GDM1 (cell line): Measurements from ENCODE around the gene ARHGAP15.

Source experiments
- DNase-seq: peaks from one replicate; lab custom pipeline; 2025; lab: John Stamatoyannopoulos, UW

ARHGAP15 gene

GRCh38 chr2:143399631-143400069 is 270.4 kb downstream of the ARHGAP15 start:
- no peak for DNase-seq

- DNase-seq, result no peak
Observed at GRCh38 chr2:143401861-143402260, 272.6 kb downstream of the ARHGAP15 start.

- DNase-seq, result no peak
Observed at GRCh38 chr2:143402451-143402850, 273.2 kb downstream of the ARHGAP15 start.

- no peak for DNase-seq
Observed at GRCh38 chr2:143410082-143410897, 281.1 kb downstream of the ARHGAP15 start.

- DNase-seq, result no peak
Observed at GRCh38 chr2:143415571-143415970, 286.4 kb downstream of the ARHGAP15 start.

GRCh38 chr2:143417428-143417827 is 288.2 kb downstream of the ARHGAP15 start:
- DNase-seq, result no peak

- DNase-seq, result no peak
Observed at GRCh38 chr2:143420313-143420712, 291.1 kb downstream of the ARHGAP15 start.

- DNase-seq, result peak; percentile 69
Observed at GRCh38 chr2:143422681-143423080, 293.5 kb downstream of the ARHGAP15 start.

GRCh38 chr2:143425896-143426295 is 296.7 kb downstream of the ARHGAP15 start:
- DNase-seq, result no peak

- DNase-seq, result no peak
Observed at GRCh38 chr2:143426296-143426695, 297.1 kb downstream of the ARHGAP15 start.

GRCh38 chr2:143428700-143429099 is 299.5 kb downstream of the ARHGAP15 start:
- DNase-seq, result no peak

- no peak for DNase-seq
Observed at GRCh38 chr2:143429932-143430679, 300.9 kb downstream of the ARHGAP15 start.

- no peak for DNase-seq
Observed at GRCh38 chr2:143431316-143431715, 302.1 kb downstream of the ARHGAP15 start.

GRCh38 chr2:143433251-143433650 is 304.0 kb downstream of the ARHGAP15 start:
- DNase-seq, result no peak

- DNase-seq, result no peak
Observed at GRCh38 chr2:143433840-143434239, 304.6 kb downstream of the ARHGAP15 start.

- no peak for DNase-seq
Observed at GRCh38 chr2:143434445-143434844, 305.2 kb downstream of the ARHGAP15 start.

- no peak for DNase-seq
Observed at GRCh38 chr2:143435131-143435530, 305.9 kb downstream of the ARHGAP15 start.

- no peak for DNase-seq
Observed at GRCh38 chr2:143436951-143437350, 307.7 kb downstream of the ARHGAP15 start.

GRCh38 chr2:143440411-143441012 is 311.3 kb downstream of the ARHGAP15 start:
- DNase-seq, result no peak

GRCh38 chr2:143442193-143442592 is 313.0 kb downstream of the ARHGAP15 start:
- no peak for DNase-seq

- DNase-seq, result peak; percentile 27
Observed at GRCh38 chr2:143451642-143452281, 322.5 kb downstream of the ARHGAP15 start.

- peak; percentile 44 for DNase-seq
Observed at GRCh38 chr2:143452817-143453451, 323.7 kb downstream of the ARHGAP15 start.
